SK-N-SH (cell line): ENCODE results near the gene DNAJB6. TPM values are rescaled to one million over a fixed set of nuclear protein-coding genes. Genes with fewer than 3 reads are reported as not detected.

Source experiments
- CTCF ChIA-PET: fragments of 300-600, 350-600 bp; formaldehyde crosslinking; extraction: SDS; loops from one replicate; lab custom pipeline; 2021; lab: Yijun Ruan, JAX
- POLR2A ChIA-PET: fragments of 350-600 bp; sonication (Branson Sonifier 250); formaldehyde crosslinking; extraction: SDS; loops from one replicate; lab custom pipeline; 2020; ENCODE audit warnings: antibody characterized with exemption, inconsistent platforms; lab: Yijun Ruan, JAX
- DNase-seq: peaks from one replicate; pipeline ENCODE4 v3.0.0; 2012
- H2AFZ ChIP-seq: fragments of 200-600 bp; sonication (generic); 2 replicates; pipeline ENCODE4 v1.8.1; 2016; ENCODE audit warnings: antibody characterized with exemption, mild to moderate bottlenecking, low read depth
- H3F3A ChIP-seq: fragments of 200-600 bp; sonication (generic); replicated peaks from 2 replicates; pipeline ENCODE3; 2016; ENCODE audit warnings: antibody characterized with exemption, mild to moderate bottlenecking; ENCODE audit not compliant: insufficient read depth
- H3K27ac ChIP-seq, 2 experiments: fragments of 200-500 bp in 1 of 2; fragments of 200-600 bp in 1 of 2; sonication (Bioruptor generic) in 1 of 2; sonication (generic), shearing (Covaris generic) in 1 of 2; 2 replicates each; pipeline versions ENCODE4 v1.5.1 to v1.6.1; 2014 to 2016; ENCODE audit warnings: low read depth in 2 of 2, inconsistent platforms in 1 of 2, low read length in 1 of 2, mild to moderate bottlenecking in 1 of 2, mixed read lengths in 1 of 2
- H3K27me3 ChIP-seq: fragments of 200-600 bp; sonication (generic), shearing (Covaris generic); 2 replicates; pipeline ENCODE4 v1.6.1; 2016; ENCODE audit warnings: mixed run types; ENCODE audit not compliant: insufficient read depth
- H3K36me3 ChIP-seq, 2 experiments: fragments of 200-500 bp in 1 of 2; fragments of 200-600 bp in 1 of 2; sonication (Bioruptor generic) in 1 of 2; sonication (generic) in 1 of 2; replicated peaks in 1 of 2; 2 replicates each; pipeline versions ENCODE3 to v1.5.1; 2014 to 2016; ENCODE audit warnings: low read length in 1 of 2, mild to moderate bottlenecking in 1 of 2; ENCODE audit not compliant: insufficient read depth in 2 of 2, control insufficient read depth in 1 of 2
- H3K4me1 ChIP-seq, 2 experiments: fragments of 200-500 bp in 1 of 2; fragments of 200-600 bp in 1 of 2; sonication (Bioruptor generic) in 1 of 2; sonication (generic), shearing (Covaris generic) in 1 of 2; 2 replicates each; pipeline versions ENCODE4 v1.5.1 to v1.6.1; 2014 to 2016; ENCODE audit warnings: low read depth in 1 of 2, low read length in 1 of 2, mixed run types in 1 of 2; ENCODE audit not compliant: insufficient read depth in 2 of 2, control insufficient read depth in 1 of 2
- H3K4me2 ChIP-seq: fragments of 200-600 bp; sonication (generic), shearing (Covaris generic); 2 replicates; pipeline ENCODE4 v1.6.1; 2017; ENCODE audit warnings: mixed run types
- H3K4me3 ChIP-seq, 2 experiments: fragments of 200-500 bp in 1 of 2; fragments of 200-600 bp in 1 of 2; sonication (Bioruptor generic) in 1 of 2; sonication (generic), shearing (Covaris generic) in 1 of 2; 2 replicates each; pipeline versions ENCODE4 v1.5.1 to v1.8.1; 2014 to 2016; ENCODE audit warnings: low read depth in 2 of 2, inconsistent platforms in 1 of 2, low read length in 1 of 2, mild to moderate bottlenecking in 1 of 2, mixed read lengths in 1 of 2, moderate library complexity in 1 of 2
- H3K79me2 ChIP-seq: fragments of 200-600 bp; sonication (generic); 2 replicates; pipeline ENCODE4 v1.8.1; 2017; ENCODE audit warnings: mild to moderate bottlenecking; ENCODE audit not compliant: insufficient read depth
- H3K9ac ChIP-seq: fragments of 200-600 bp; sonication (generic); 2 replicates; pipeline ENCODE4 v1.6.1; 2017; ENCODE audit warnings: mixed run types
- H3K9me2 ChIP-seq: fragments of 200-600 bp; sonication (generic); 2 replicates; pipeline ENCODE4 v1.6.1; 2017; ENCODE audit warnings: mixed run types
- H3K9me3 ChIP-seq: fragments of 200-600 bp; sonication (generic); 2 replicates; pipeline ENCODE4 v1.6.1; 2017; ENCODE audit warnings: mixed run types, mild to moderate bottlenecking, moderate library complexity
- H4K20me1 ChIP-seq: fragments of 200-600 bp; sonication (generic); 2 replicates; pipeline ENCODE4 v1.6.1; 2017; ENCODE audit warnings: mild to moderate bottlenecking, mixed run types; ENCODE audit not compliant: insufficient read depth
- CHD2 ChIP-seq: fragments of 150-350 bp; IDR thresholded peaks from 2 replicates; pipeline ENCODE4 v1.6.1; 2018; ENCODE audit warnings: low read length; ENCODE audit not compliant: partially characterized antibody
- CTCF ChIP-seq: fragments of 200-600 bp; sonication (generic); IDR thresholded peaks from 2 replicates; pipeline ENCODE4 v1.6.1; 2017; ENCODE audit warnings: antibody characterized with exemption, mild to moderate bottlenecking, moderate library complexity
- ELF1 ChIP-seq: IDR thresholded peaks from 2 replicates; pipeline ENCODE4 v1.4.0; 2012
- EZH2phosphoT487 ChIP-seq: fragments of 200-600 bp; sonication (generic); IDR thresholded peaks from 2 replicates; pipeline ENCODE4 v1.6.1; 2017; ENCODE audit warnings: low read depth, mixed run types, mild to moderate bottlenecking, antibody characterized with exemption, moderate library complexity, borderline replicate concordance
- GABPA ChIP-seq: IDR thresholded peaks from 2 replicates; pipeline ENCODE4 v1.4.0; 2012; ENCODE audit warnings: low read depth, mild to moderate bottlenecking
- GATA2 ChIP-seq: sonication (generic); formaldehyde crosslinking; IDR thresholded peaks from 2 replicates; pipeline ENCODE4 v1.5.0; 2020; ENCODE audit warnings: mild to moderate bottlenecking, missing genetic modification reagents
- MAX ChIP-seq: IDR thresholded peaks from 2 replicates; pipeline ENCODE4 v1.4.0; 2012; ENCODE audit warnings: low read depth
- MEF2A ChIP-seq: IDR thresholded peaks from 2 replicates; pipeline ENCODE4 v1.4.0; 2012; ENCODE audit warnings: low read depth, borderline replicate concordance
- NFIC ChIP-seq: IDR thresholded peaks from 2 replicates; pipeline ENCODE4 v1.4.0; 2012; ENCODE audit warnings: borderline replicate concordance
- NRF1 ChIP-seq: IDR thresholded peaks from 2 replicates; pipeline ENCODE4 v1.6.1; 2012; ENCODE audit warnings: low read depth, mild to moderate bottlenecking, low read length
- PBX3 ChIP-seq: IDR thresholded peaks from 2 replicates; pipeline ENCODE4; 2012
- POLR2AphosphoS5 ChIP-seq: IDR thresholded peaks from 2 replicates; pipeline ENCODE4 v1.6.1; 2012; ENCODE audit warnings: low read depth, low read length
- RAD21 ChIP-seq: IDR thresholded peaks from 2 replicates; pipeline ENCODE4 v1.6.1; 2012; ENCODE audit warnings: mild to moderate bottlenecking, low read length
- RCOR1 ChIP-seq: fragments of 150-350 bp; IDR thresholded peaks from 2 replicates; pipeline ENCODE4 v1.6.1; 2017; ENCODE audit warnings: antibody characterized with exemption, low read length
- RFX5 ChIP-seq: IDR thresholded peaks from 2 replicates; pipeline ENCODE4 v1.6.1; 2012; ENCODE audit warnings: mild to moderate bottlenecking, improper control_type of control experiment, low read length
- RXRA ChIP-seq: IDR thresholded peaks from 2 replicates; pipeline ENCODE4 v1.4.0; 2012; ENCODE audit warnings: low read depth, mild to moderate bottlenecking, borderline replicate concordance
- SMC3 ChIP-seq: IDR thresholded peaks from 2 replicates; pipeline ENCODE4 v1.6.1; 2012; ENCODE audit warnings: low read depth, low read length, improper control_type of control experiment
- TAF1 ChIP-seq: IDR thresholded peaks from 2 replicates; pipeline ENCODE4 v1.6.1; 2012; ENCODE audit warnings: low read depth, mild to moderate bottlenecking, low read length, moderate library complexity, borderline replicate concordance
- TCF12 ChIP-seq: IDR thresholded peaks from 2 replicates; pipeline ENCODE4 v1.4.0; 2012
- YY1 ChIP-seq: IDR thresholded peaks from 2 replicates; pipeline ENCODE4 v1.4.0; 2012; ENCODE audit warnings: low read depth, mild to moderate bottlenecking
- WGBS: methylation state at CpG from one replicate; pipeline ENCODE4 v1.1.6; 2017; ENCODE audit warnings: low lambda C conversion rate; 5-methylcytosine and 5-hydroxymethylcytosine counted together
- polyA plus RNA-seq, 3 experiments: library from polyadenylated mRNA; depleted of rRNA; stranded (reverse); fragments of >200 nt; gene quantifications; 2 replicates each; pipeline ENCODE4 v1.2.3, GENCODE V29; 2012

Gene DNAJB6
- polyA plus RNA-seq, 1 of the 3 experiments (the other 2 are of a cell fraction): 176 TPM

GRCh38 chr7:157405501-157405900 is 68.7 kb downstream of the DNAJB6 start:
- peaks cover 27 to 57% of the 10 kb centered on the region in 2 experiments for H3K36me3 ChIP-seq

GRCh38 chr7:157405914-157406810 is 69.4 kb downstream of the DNAJB6 start:
- Histone ChIP-seq H3K36me3 (peaks cover 24 to 57% of the 10 kb centered on the region in 2 experiments), H4K20me1 (peaks cover 38% of the 10 kb centered on the region), H3K4me1 (peaks cover 0 to 29% of the 10 kb centered on the region in 2 experiments; a peak in 2 of 4 replicates), H3K4me2 (no peak overlapping the region), H3K4me3 (no peak overlapping the region), H3K9me3 (no peaks in the 10 kb centered on the region), H3K9me2 (no peaks in the 10 kb centered on the region), H3K9ac (no peak overlapping the region), H3F3A (peaks cover 16% of the 10 kb centered on the region), H2AFZ (no peak overlapping the region), H3K27me3 (no peaks in the 10 kb centered on the region), H3K79me2 (peaks cover 22% of the 10 kb centered on the region; the same call in 1 of the 2 replicates), H3K27ac (peak overlapping the region in 1 of 2 experiments; percentile 39; a peak in 1 of 4 replicates)
- TF ChIP-seq CTCF (peak; percentile 33; the same call in 1 of the 2 replicates), RAD21 (peak; percentile 59), MAX (no peak), YY1 (no peak), SMC3 (0 out of 2 replicates have a peak, but pooled peaks have one; percentile 3), NRF1 (no peak)
- 89% methylated on average over 19 of the region's 32 CpGs for WGBS
- peak; percentile 83 for DNase-seq
- ChIA-PET CTCF (interaction anchor here (0.6 to 5.9 kb wide), 22 partner anchors 8 to 437 kb away, joined by 3 to 56 read pairs (median 4); no protein-coding TSS in a partner anchor), POLR2A (no interaction called here)

More at GRCh38 chr7:157405501-157405900, 68.7 kb downstream of the DNAJB6 start:
- Histone ChIP-seq H4K20me1 (peaks cover 33% of the 10 kb centered on the region), H3K4me3 (no peak overlapping the region), H3K79me2 (peaks cover 27% of the 10 kb centered on the region; the same call in 1 of the 2 replicates), H3K4me1 (peaks cover 0 to 29% of the 10 kb centered on the region in 2 experiments; a peak in 2 of 4 replicates), H3K27me3 (no peaks in the 10 kb centered on the region), H3K27ac (peak overlapping the region in 1 of 2 experiments; percentile 39; a peak in 1 of 4 replicates), H3K4me2 (no peak overlapping the region), H3K9ac (no peak overlapping the region), H3F3A (peaks cover 15% of the 10 kb centered on the region), H2AFZ (no peak overlapping the region), H3K9me3 (no peaks in the 10 kb centered on the region), H3K9me2 (no peaks in the 10 kb centered on the region)
- DNase-seq: peak; percentile 59
- WGBS: 88% methylated on average over 13 of the region's 13 CpGs
- CTCF ChIA-PET: interaction anchor here (0.6 to 5.9 kb wide), 13 partner anchors 8 to 1002 kb away, joined by 3 to 56 read pairs (median 4); no protein-coding TSS in a partner anchor
- no peak for TF ChIP-seq POLR2AphosphoS5
- no peak for TF ChIP-seq SMC3
- no peak for TF ChIP-seq GABPA
- no peak for TF ChIP-seq CHD2
- no peak for TF ChIP-seq RAD21
- TF ChIP-seq RXRA: no peak
- TF ChIP-seq NFIC: no peak
- TF ChIP-seq RFX5: no peak
- no peak for TF ChIP-seq TAF1
- TF ChIP-seq MEF2A: no peak
- no peak for TF ChIP-seq ELF1
- TF ChIP-seq NRF1: no peak
- no peak for TF ChIP-seq TCF12
- TF ChIP-seq PBX3: no peak
- TF ChIP-seq GATA2 (CRISPR knock-in tag): no peak
- TF ChIP-seq EZH2phosphoT487: no peak
- TF ChIP-seq RCOR1: no peak
- POLR2A ChIA-PET: no interaction called here
